ENCODE measurements around the gene CCDC92.

The CCDC92 gene

DNA sequence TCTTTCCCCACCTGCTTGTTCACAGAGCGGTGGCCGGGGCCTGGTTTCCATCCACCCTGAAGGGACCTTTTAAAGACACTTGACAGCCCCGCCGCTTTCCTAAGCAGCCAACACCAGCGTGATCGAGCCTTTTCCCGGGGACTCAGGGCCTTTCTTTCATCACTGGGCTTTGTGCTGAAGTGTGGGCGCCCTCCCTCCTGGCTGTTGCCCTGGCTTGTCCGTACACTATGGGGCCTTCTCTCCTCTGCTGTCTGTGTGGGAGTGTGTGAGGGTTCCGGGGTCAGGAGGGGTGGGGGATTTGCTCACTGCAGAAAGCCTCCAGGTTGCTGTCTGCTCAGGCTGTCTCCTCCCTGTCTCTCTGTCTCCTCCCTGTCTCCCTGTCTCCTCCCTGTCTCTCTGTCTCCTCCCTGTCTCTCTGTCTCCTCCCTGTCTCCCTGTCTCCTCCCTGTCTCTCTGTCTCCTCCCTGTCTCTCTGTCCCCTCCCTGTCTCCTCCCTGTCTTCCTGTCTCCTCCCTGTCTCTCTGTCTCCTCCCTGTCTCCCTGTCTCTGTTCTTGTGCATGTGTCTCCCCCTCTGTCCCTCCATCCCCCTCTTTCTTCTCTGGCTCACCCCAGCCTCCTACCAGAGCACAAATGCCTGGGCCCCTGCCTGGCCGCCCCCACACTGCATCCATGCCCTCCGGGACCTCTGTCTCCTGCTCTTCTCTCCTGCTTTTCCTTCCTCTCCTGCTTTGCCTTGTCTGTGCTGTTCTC is 64.7 kb downstream of the CCDC92 start:
- DNase-seq: no peak

- no peak for DNase-seq
These were observed 65.8 kb downstream of the CCDC92 start for GRCh38 chr12:123906711-123907420.

DNA sequence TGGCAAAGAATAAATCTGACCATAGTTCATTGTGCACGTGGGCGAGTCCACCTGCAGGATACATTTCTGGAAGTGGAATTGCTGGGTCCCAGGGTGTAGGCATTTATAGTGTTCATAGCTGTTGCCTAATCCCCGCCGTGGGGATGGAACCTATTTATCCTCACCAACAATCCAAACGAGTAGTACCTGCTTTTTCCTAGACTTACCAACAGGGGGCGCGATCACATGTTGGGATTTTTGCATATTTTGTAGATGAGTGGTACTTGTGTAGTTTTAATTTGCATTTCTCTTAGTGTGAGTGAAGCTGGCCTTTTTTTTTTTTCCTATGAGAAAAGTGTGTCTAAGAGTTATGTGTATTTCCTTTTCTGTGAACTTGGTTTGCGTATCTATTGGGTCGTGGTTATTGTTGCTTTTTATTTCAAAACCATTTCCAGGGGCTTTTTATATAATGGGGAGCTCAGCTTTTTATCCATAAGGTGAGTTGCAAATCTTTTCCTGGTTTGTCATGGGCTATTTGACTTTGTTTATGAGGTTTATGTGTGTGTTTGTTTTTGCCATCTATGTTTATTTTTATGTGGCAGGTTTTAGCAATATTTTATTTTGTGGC is 67.2 kb downstream of the CCDC92 start:
- DNase-seq: peak; percentile 66 to 76

- DNase-seq: no peak
These were observed 69.1 kb downstream of the CCDC92 start for GRCh38 chr12:123903301-123904065.

DNA sequence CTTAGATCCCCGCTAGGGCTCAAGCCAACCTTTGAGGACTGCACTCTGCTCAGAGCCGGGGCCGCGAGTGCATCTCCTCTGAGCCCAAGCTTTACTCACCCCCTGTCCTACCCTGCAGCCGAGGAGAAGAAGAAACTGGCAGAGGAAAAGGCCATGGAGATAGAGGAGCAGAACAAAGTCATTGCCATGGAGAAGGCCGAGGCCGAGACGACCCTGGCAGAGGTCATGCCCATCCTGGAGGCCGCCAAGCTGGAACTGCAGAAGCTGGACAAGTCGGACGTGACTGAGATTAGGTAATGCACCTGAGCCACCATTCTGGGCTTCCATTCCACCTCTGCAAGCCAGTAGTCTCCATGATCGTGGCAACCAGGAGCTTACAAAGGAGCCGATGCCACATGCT is 69.8 kb downstream of the CCDC92 start:
- DNase-seq: no peak

DNA sequence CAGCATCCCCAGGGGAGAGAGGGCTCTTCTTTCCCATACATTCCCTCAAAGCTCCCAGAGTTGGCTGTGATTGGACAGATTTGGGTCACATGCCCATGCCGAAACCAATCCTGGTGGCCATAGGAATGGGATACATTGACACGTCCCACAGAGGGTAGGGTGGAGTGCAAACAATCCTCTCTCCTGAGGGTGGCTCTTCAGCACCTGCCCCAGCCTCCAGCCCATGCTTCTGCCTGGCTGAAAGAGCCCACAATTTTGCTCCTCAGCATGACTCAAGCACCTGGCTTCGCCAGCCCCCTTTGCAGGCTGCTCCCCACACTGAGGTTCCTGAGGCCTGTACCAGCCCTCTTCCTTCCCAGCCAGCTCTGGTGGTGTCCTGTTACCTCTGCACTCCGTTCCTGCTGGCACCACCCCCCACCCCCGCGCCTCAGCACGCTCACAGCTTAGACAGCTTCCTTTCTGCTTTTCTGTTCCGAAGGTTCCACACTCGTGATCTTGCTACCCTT is 71.7 kb downstream of the CCDC92 start:
- no peak for DNase-seq

DNA sequence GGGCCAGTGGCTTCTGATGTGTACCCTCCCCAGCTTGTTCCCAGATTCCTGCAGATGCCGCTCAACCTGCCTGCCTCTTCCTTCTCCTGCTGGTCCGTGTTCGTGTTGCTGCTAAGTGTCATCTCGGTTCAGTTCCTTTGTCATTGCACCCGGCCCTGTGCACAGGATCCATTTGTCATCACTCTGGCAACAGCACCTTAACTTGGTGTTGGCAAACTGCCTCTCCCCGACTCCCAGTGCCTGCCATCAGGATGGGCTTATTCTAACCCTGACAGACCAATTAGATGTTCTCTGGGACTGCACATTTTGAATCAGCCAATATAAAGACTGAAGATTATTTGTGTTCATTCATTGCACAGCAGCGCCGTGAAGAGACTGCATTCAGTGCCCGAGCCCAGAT is 73.3 kb downstream of the CCDC92 start:
- DNase-seq: no peak

DNA sequence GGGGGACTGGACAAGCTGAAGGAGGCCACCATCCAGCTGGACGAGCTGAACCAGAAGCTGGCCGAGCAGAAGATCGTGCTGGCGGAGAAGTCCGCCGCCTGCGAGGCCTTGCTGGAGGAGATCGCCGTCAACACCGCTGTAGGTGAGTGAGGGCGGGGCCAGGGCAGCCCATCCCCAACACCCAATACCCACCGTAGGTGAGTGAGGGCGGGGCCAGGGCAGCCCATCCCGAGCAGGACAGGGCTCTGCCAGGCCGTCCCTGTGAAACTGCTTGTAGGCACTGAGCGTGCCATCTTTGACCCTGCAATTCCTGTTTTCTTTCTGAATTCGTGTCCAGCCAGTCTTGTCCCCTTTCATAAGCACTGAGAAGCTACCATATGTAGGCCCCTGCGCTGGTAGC is 74.0 kb downstream of the CCDC92 start:
- no peak for DNase-seq

DNA sequence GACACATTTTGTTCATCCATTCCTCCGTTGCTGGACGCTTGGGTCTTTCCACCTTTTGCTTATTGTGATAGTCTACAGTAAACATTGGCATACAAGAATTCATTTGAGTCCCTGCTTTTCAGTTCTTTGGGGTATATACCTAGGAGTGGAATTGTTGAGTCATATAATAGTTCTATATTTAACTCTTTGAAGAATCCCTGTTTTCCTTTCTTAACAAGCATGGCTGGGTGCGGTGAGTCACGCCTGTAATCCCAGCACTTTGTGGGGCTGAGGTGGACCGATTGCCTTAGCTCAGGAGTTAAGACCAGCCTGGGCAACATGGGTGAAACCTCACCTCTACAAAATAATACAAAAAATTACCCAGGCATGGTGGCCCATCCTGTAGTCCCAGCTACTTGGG is 75.4 kb downstream of the CCDC92 start:
- DNase-seq: no peak

DNA sequence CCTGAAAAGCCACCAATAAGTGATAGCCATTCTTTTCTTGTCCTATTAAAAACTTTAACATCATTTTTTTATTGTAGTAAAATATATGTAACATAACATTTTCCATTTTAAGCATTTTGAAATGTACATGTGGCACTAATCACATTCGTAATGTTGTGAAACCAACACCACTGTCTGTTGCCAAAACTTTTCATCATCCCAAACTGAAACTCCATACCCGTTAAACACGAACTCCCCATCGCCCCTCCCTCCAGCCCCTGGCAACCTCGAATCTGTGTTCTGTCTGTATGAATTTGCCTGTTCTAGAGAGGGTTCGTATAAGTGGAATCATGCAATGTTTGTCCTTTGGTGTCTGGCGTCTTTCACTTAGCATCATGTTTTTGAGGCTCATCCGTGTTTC is 75.9 kb downstream of the CCDC92 start:
- no peak for DNase-seq

DNA sequence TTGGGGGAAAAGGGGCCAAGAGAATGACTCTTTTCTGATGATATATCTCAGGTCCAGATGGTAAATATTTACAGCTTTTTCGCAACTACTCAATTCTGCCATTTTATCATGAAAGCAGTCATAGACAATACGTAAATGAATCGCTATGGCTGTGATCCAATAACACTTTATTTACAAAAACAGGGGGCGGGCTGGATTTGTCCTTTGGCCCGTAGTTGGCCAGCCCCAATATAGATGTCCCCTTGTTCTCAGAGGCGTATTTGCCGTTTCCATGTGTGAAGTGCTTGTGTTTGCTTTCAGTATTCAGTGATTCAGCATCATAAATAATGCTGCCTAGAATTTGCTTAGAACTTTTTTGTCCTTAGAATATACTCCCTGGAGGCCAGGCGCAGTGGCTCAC is 77.2 kb downstream of the CCDC92 start:
- DNase-seq: no peak

DNA sequence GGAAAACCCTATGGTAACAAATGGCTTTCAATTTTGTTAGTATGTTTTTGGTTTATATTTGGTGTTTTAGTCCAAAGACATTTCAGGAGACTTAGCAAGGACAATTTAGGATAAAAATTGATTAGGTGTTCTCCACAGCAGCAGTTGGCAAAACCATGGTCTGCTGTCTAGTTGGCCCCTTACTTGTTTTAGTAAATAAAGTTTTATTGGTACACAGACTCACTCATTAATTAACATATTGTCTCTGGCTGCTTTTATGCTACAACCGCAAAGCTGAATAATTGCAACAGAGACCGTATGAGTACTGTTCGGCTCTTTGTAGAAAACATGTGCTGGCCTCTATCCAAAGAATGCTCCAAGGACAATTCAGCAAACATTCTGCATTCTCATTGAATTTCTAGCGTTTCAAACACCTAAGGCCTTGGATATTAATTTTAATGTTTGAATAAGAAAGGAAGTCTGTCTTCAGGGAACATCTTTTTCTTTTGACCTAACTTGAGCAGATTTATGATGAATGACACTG is 77.7 kb downstream of the CCDC92 start:
- no peak for DNase-seq

DNA sequence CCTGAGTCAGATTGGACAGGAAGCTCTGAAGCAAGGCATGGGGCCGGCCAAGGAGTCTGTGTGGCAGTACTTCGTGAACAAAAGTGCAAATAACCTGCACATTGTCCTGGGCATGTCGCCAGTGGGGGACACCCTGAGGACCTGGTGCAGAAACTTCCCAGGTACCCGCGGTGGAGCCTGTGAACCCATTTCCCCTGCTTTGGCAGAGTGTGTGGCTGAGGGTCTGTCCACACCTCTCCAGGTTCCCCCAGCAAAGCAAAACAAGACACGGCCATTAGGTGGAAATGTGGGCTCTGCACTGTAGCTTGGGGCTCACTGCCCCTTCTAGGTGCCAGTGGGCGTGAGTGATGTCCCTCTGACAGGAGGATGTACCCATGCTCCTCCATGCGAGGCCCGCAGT is 79.4 kb downstream of the CCDC92 start:
- DNase-seq: no peak

DNA sequence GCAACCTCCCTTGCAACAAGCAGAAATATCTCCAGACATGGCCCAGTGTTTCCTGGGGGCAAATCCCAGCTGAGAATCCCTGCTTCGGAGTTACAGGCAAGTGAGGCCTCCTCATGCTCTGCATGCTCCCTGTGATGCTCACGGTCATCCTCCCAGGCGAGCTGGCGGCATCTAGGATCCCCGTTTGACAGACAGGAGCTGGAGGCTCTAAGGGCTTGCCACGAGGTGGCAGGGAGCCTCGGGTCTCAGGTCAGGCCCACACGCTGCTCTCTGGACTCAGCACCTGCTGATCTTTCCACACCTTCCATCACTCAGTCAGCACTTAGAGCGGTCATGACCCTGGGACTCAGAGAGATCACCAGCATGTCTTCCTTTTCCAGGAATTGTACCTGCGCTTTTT is 79.8 kb downstream of the CCDC92 start:
- DNase-seq: no peak

DNA sequence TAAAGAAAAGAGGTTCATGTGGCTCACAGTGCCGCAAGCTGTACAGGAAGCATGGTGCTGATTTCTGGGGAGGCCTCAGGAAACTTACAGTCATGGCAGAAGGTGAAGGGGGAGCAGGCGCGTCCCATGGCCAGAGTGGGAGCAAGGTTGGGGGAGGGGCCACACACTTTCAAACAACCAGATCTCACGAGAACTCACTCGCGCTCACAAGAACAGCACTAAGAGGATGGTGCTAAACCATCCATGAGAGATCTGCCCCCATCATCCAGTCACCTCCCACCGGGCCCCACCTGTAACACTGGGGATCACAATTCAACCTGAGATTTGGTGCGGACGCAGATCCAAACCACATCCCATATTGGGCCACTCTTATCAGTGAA is 80.5 kb downstream of the CCDC92 start:
- no peak for DNase-seq

- no peak for DNase-seq
These were observed 81.0 kb downstream of the CCDC92 start for GRCh38 chr12:123891516-123892179.

GRCh38 chr12:123891011-123891410 is 81.6 kb downstream of the CCDC92 start:
- no peak for DNase-seq

DNA sequence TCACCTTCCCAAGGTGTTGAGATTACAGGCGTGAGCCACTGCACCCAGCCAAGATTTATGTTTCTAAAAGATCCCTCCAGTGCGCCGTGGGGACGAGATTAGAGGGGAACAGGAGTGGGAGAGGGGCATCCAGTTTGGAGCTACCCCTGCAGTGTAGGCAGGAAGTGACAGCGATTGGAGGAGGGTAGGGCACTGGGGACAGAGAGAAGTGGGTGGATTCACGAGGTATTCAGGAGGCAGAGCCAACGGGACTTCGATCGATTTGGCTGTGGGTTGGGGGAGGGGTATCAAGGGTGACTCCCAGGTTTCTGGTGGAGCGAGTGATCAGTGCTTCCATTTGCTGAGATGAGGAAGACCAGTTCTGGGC is 82.1 kb downstream of the CCDC92 start:
- no peak for DNase-seq

- no peak for DNase-seq
These were observed 82.6 kb downstream of the CCDC92 start for GRCh38 chr12:123889848-123890535.

GRCh38 chr12:123888989-123889388 is 83.6 kb downstream of the CCDC92 start:
- no peak for DNase-seq

GRCh38 chr12:123886931-123887582 is 85.6 kb downstream of the CCDC92 start:
- no peak for DNase-seq
